ENCODE measurements around the gene DOCK4. TPM values are rescaled to one million over a fixed set of nuclear protein-coding genes. Genes with fewer than 3 reads are reported as not detected.
"Not testable (repeated sequence)": the region's sequence is repeated elsewhere in the genome, so short reads cannot be mapped to it uniquely, and the experiment has no call there.

DOCK4 gene
- total RNA-seq, result 11.8 TPM

GRCh38 chr7:112206238-112206990, at the start of gene DOCK4, which contains the start of gene ZNF277:
Gene DOCK4, minus strand, starts transcription at chr7:112206399. Its CDS starts 261 bp downstream, at chr7:112206138.
Gene ZNF277, plus strand, starts transcription at chr7:112206695. Its CDS starts 22 bp downstream, at chr7:112206717.
- peak; percentile 100 for DNase-seq (ENCODE audit: low spot score)
- peak; percentile 87 for ATAC-seq

GRCh38 chr7:112255388-112255720, 49.2 kb upstream of the DOCK4 start:
- DNase-seq (ENCODE audit: low spot score), result no peak
- ATAC-seq, result no peak

GRCh38 chr7:112254709-112255387, 48.6 kb upstream of the DOCK4 start:
- ATAC-seq (no peak), DNase-seq (ENCODE audit: low spot score) (no peak)

- no peak for DNase-seq (ENCODE audit: low spot score)
- ATAC-seq, result peak; percentile 77
Observed at GRCh38 chr7:112254156-112254555, 48.0 kb upstream of the DOCK4 start.

GRCh38 chr7:112252691-112253090, 46.5 kb upstream of the DOCK4 start:
- ATAC-seq, result no peak
- DNase-seq (ENCODE audit: low spot score), result no peak

GRCh38 chr7:112252141-112252540, 45.9 kb upstream of the DOCK4 start:
- DNase-seq (ENCODE audit: low spot score) (no peak), ATAC-seq (no peak)

GRCh38 chr7:112249967-112250366, 43.8 kb upstream of the DOCK4 start:
- not testable (repeated sequence) for DNase-seq (ENCODE audit: low spot score); ATAC-seq

- DNase-seq (ENCODE audit: low spot score) (no peak), ATAC-seq (no peak)
Observed at GRCh38 chr7:112248598-112248997, 42.4 kb upstream of the DOCK4 start.

- ATAC-seq, result peak; percentile 98
- DNase-seq (ENCODE audit: low spot score), result peak; percentile 60
Observed at GRCh38 chr7:112238852-112239610, 32.8 kb upstream of the DOCK4 start.

- no peak for ATAC-seq
- no peak for DNase-seq (ENCODE audit: low spot score)
Observed at GRCh38 chr7:112238330-112238729, 32.1 kb upstream of the DOCK4 start.

- no peak for ATAC-seq
- DNase-seq (ENCODE audit: low spot score), result no peak
Observed at GRCh38 chr7:112236597-112236996, 30.4 kb upstream of the DOCK4 start.

GRCh38 chr7:112234147-112234546, 27.9 kb upstream of the DOCK4 start:
- ATAC-seq, result no peak
- DNase-seq (ENCODE audit: low spot score), result no peak

- no peak for DNase-seq (ENCODE audit: low spot score)
- peak; percentile 85 for ATAC-seq
Observed at GRCh38 chr7:112233048-112233697, 27.0 kb upstream of the DOCK4 start.

GRCh38 chr7:112232212-112232978, 26.2 kb upstream of the DOCK4 start:
- peak; percentile 53 for ATAC-seq
- DNase-seq (ENCODE audit: low spot score), result no peak

- ATAC-seq (peak; percentile 42), DNase-seq (ENCODE audit: low spot score) (no peak)
Observed at GRCh38 chr7:112228632-112229031, 22.4 kb upstream of the DOCK4 start.

- no peak for DNase-seq (ENCODE audit: low spot score)
- ATAC-seq, result no peak
Observed at GRCh38 chr7:112226701-112227276, 20.6 kb upstream of the DOCK4 start.

GRCh38 chr7:112225006-112225405, 18.8 kb upstream of the DOCK4 start:
- ATAC-seq (no peak), DNase-seq (ENCODE audit: low spot score) (no peak)

GRCh38 chr7:112224186-112224585, 18.0 kb upstream of the DOCK4 start:
- DNase-seq (ENCODE audit: low spot score) (no peak), ATAC-seq (peak; percentile 47)

- DNase-seq (ENCODE audit: low spot score) (peak; percentile 89), ATAC-seq (peak; percentile 89)
Observed at GRCh38 chr7:112223310-112223709, 17.1 kb upstream of the DOCK4 start.

- no peak for DNase-seq (ENCODE audit: low spot score)
Observed at GRCh38 chr7:112220877-112221434, 14.8 kb upstream of the DOCK4 start.

More at GRCh38 chr7:112220877-112221434, 14.8 kb upstream of the DOCK4 start:
- no peak for ATAC-seq
